K562 (cell line): ENCODE results near the gene RPRD1B. TPM values are rescaled to one million over a fixed set of nuclear protein-coding genes. Genes with fewer than 3 reads are reported as not detected.
"Not testable (repeated sequence)": the region's sequence is repeated elsewhere in the genome, so short reads cannot be mapped to it uniquely, and the experiment has no call there.

ENCODE experiments used
- ATAC-seq: fragments of 200-7000 bp; cut with Tn5 transposase; 3 replicates; pipeline ENCODE4 v1.9.1; 2020; ENCODE audit warnings: moderate library complexity
- BruUV-seq: library from RNA; stranded (reverse); fragments of 400-500 nt; replicated peaks from 2 replicates; lab custom pipeline; 2021; lab: Mats Ljungman, UMichigan
- CTCF ChIA-PET: fragments of 300-600 bp; formaldehyde crosslinking; extraction: SDS; loops from one replicate; lab custom pipeline; 2021; ENCODE audit warnings: low intra/inter-chr PET ratio; lab: Yijun Ruan, JAX
- POLR2A ChIA-PET: fragments of 300-600, 350-650 bp; sonication (Branson Sonifier 250); formaldehyde crosslinking; extraction: SDS; loops from one replicate; lab custom pipeline; 2021; ENCODE audit warnings: antibody characterized with exemption, inconsistent platforms; lab: Yijun Ruan, JAX
- DNase-seq, 4 experiments: peaks; one replicate each; pipeline versions ENCODE4 v3.0.0 to v3.0.0-alpha.2; 2011 to 2018; ENCODE audit warnings: low spot score in 3 of 4, mixed read lengths in 3 of 4; ENCODE audit errors: extremely low read depth in 1 of 4
- FAIRE-seq: peaks from 2 replicates; lab custom pipeline; 2011; peaks lifted over from hg19 to GRCh38; lab: Jason Lieb, UNC
- H2AFZ ChIP-seq: 2 replicates; pipeline ENCODE4 v1.6.0; 2011; ENCODE audit warnings: low read depth, low read length, control low read depth, inconsistent platforms
- H3K27ac ChIP-seq: fragments of 200-600 bp; 3 replicates; pipeline ENCODE4 v1.8.0; 2011; ENCODE audit warnings: low read depth, mild to moderate bottlenecking, control low read depth, inconsistent platforms, low read length, moderate library complexity, mixed read lengths; ENCODE audit errors: extremely low read depth
- H3K27me3 ChIP-seq, 2 experiments: fragments of 300-600 bp in 1 of 2; 2 replicates in 1 of 2; 3 replicates in 1 of 2; pipeline versions ENCODE4 v1.6.0 to v1.8.0; 2011; ENCODE audit warnings: inconsistent platforms in 2 of 2, low read length in 2 of 2, mild to moderate bottlenecking in 1 of 2, mixed read lengths in 1 of 2, moderate library complexity in 1 of 2; ENCODE audit not compliant: control insufficient read depth in 2 of 2, insufficient read depth in 2 of 2
- H3K36me3 ChIP-seq: fragments of 300-600 bp; 3 replicates; pipeline ENCODE4 v1.8.0; 2011; ENCODE audit warnings: mild to moderate bottlenecking, low read length, inconsistent platforms; ENCODE audit not compliant: control insufficient read depth, insufficient read depth
- H3K4me1 ChIP-seq, 2 experiments: fragments of 200-600 bp in 1 of 2; replicated peaks in 1 of 2; 2 replicates in 1 of 2; 3 replicates in 1 of 2; pipeline versions ENCODE4 v1.5.1 to v1.8.0; 2011; ENCODE audit warnings: inconsistent platforms in 2 of 2, low read length in 2 of 2, mild to moderate bottlenecking in 1 of 2, mixed read lengths in 1 of 2, moderate library complexity in 1 of 2; ENCODE audit not compliant: control insufficient read depth in 2 of 2, insufficient read depth in 2 of 2
- H3K4me2 ChIP-seq: 2 replicates; pipeline ENCODE4 v1.6.1; 2011; ENCODE audit warnings: low read length, control low read depth, inconsistent platforms, mixed read lengths; ENCODE audit not compliant: insufficient read depth
- H3K4me3 ChIP-seq: fragments of 200-600 bp; sonication (generic), shearing (Covaris generic); 2 replicates; pipeline ENCODE4 v1.5.1; 2016; ENCODE audit warnings: control low read depth, inconsistent platforms
- H3K79me2 ChIP-seq: fragments of 200-600 bp; 3 replicates; pipeline ENCODE4 v1.8.0; 2011; ENCODE audit warnings: low read length, inconsistent platforms; ENCODE audit not compliant: control insufficient read depth, insufficient read depth
- H3K9ac ChIP-seq, 2 experiments: 2 replicates each; pipeline versions ENCODE4 v1.6.0 to v1.6.1; 2011; ENCODE audit warnings: low read depth in 2 of 2, low read length in 2 of 2, control low read depth in 1 of 2, inconsistent platforms in 1 of 2, mild to moderate bottlenecking in 1 of 2, mixed read lengths in 1 of 2; ENCODE audit not compliant: insufficient read depth in 1 of 2
- H3K9me1 ChIP-seq: one replicate; pipeline ENCODE4 v1.6.0; 2011; ENCODE audit warnings: inconsistent platforms, mild to moderate bottlenecking, low read length, moderate library complexity; ENCODE audit not compliant: control insufficient read depth, insufficient read depth
- H3K9me3 ChIP-seq: replicated peaks from 2 replicates; pipeline ENCODE4 v1.5.1; 2011; ENCODE audit warnings: low read depth, low read length, inconsistent platforms; ENCODE audit not compliant: control insufficient read depth, insufficient read depth
- H4K20me1 ChIP-seq: replicated peaks from 2 replicates; pipeline ENCODE4 v1.6.1; 2011; ENCODE audit warnings: low read length, inconsistent platforms, mixed read lengths; ENCODE audit not compliant: control insufficient read depth, insufficient read depth
- CEBPB ChIP-seq: fragments of 450-650 bp; IDR thresholded peaks from 2 replicates; pipeline ENCODE4 v1.6.1; 2016; ENCODE audit warnings: missing genetic modification characterization, missing compliant biosample characterization
- CEBPG ChIP-seq, 3 experiments: fragments of 200-800 bp in 1 of 3; sonication (Bioruptor generic) in 1 of 3; sonication (generic) in 1 of 3; formaldehyde crosslinking in 1 of 3; IDR thresholded peaks in 2 of 3; conservative IDR thresholded peaks in 1 of 3; 2 replicates each; pipeline versions ENCODE4 v1.6.1 to v1.8.0; 2016 to 2022; ENCODE audit warnings: missing compliant biosample characterization in 2 of 3, missing genetic modification characterization in 2 of 3, mild to moderate bottlenecking in 1 of 3, missing genetic modification reagents in 1 of 3
- EGR1 ChIP-seq: fragments of 450-650 bp; conservative IDR thresholded peaks from 2 replicates; pipeline ENCODE4 v1.6.1; 2017; ENCODE audit warnings: mild to moderate bottlenecking
- KLF1 ChIP-seq: fragments of 450-650 bp; IDR thresholded peaks from 2 replicates; pipeline ENCODE4 v1.6.1; 2016; ENCODE audit warnings: missing genetic modification characterization, missing compliant biosample characterization
- WGBS: fragments of 100-300 bp; shearing (Covaris generic); methylation state at CpG from one replicate; pipeline ENCODE4 v1.1.6; 2016; ENCODE audit warnings: low coverage, mixed read lengths; ENCODE audit not compliant: insufficient coverage; ENCODE audit errors: missing lambda C conversion rate; 5-methylcytosine and 5-hydroxymethylcytosine counted together
- in situ Hi-C: fragments of 300-500 bp; cut with MboI; formaldehyde crosslinking; loops from 4 replicates; pipeline ENCODE4 v1.15.0; 2018; ENCODE audit warnings: inconsistent platforms, mixed read lengths
- intact Hi-C: fragments of 100-400 bp; cut with micrococcal nuclease; formaldehyde crosslinking; loops from 2 replicates; pipeline ENCODE4 v1.14.2; 2022
- polyA plus RNA-seq, 8 experiments: library from polyadenylated mRNA; depleted of rRNA in 4 of 8; stranded (reverse) in 5 of 8; unstranded in 3 of 8; fragments of >200 nt; fragmentation: Nextera tagmentation in 2 of 8; fragmentation: Illumina TruSeq in 1 of 8; extraction: Ambion mirVana in 2 of 8; extraction: Trizol in 1 of 8; gene quantifications; 2 replicates each; pipeline versions ENCODE4 v1.2.1 to v1.2.3, GENCODE V29; 2011 to 2014; ENCODE audit warnings: inconsistent platforms in 1 of 8, missing spikeins in 1 of 8
- total RNA-seq, 7 experiments: library from RNA; depleted of rRNA in 6 of 7; stranded (reverse); fragments of >200 nt in 6 of 7; fragmentation: Illumina TruSeq in 2 of 7; extraction: Trizol in 2 of 7; gene quantifications; 2 replicates each; pipeline versions ENCODE4 v1.2.1 to v1.2.3, GENCODE V29; 2011 to 2021; ENCODE audit warnings: low replicate concordance in 1 of 7
- TF ChIP-seq, protein P1 (sequence below): fragments of 450-650 bp; IDR thresholded peaks from one replicate; pipeline ENCODE4 v1.6.1; 2018; ENCODE audit warnings: mild to moderate bottlenecking, moderate library complexity; ENCODE audit not compliant: partially characterized antibody

The RPRD1B gene
- total and polyA plus RNA-seq, 9 of the 15 experiments (the other 6 are each of a cell fraction or from before 2014, with no cell fraction given), result 5.5 to 43.0 (median 24.4) TPM

DNA sequence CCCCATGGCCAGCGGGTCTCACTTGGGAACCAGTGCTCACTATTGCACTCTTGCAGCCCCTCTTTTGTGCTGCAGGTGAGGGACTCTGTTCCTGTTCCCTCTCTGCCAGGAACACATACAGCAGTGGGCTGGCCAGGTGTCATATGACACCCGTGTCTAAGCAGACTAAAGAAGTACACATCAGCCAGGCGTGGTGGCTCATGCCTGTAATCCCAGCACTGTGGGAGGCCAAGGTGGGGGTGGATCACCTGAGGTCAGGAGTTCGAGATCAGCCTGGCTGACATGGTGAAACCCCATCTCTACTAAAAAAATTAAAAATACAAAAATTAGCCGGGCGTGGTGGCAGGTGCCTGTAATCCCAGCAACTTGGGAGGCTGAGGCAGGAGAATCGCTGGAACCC lies 74.4 kb downstream of the RPRD1B start:
- H3K36me3 ChIP-seq, CTCF ChIA-PET, H3K9ac ChIP-seq, H3K9me1 ChIP-seq, DNase-seq: not testable (repeated sequence)
- 0 out of 2 replicates have a peak, but pooled peaks have one; percentile 21 for TF ChIP-seq EGR1
- TF ChIP-seq, all 486 proteins: peak for 1; not testable (repeated sequence) for 485
- H3K27me3 ChIP-seq, H2AFZ ChIP-seq, H3K4me2 ChIP-seq, H3K79me2 ChIP-seq, in situ Hi-C loops, H3K9me3 ChIP-seq, H3K27ac ChIP-seq, POLR2A ChIA-PET, FAIRE-seq, H4K20me1 ChIP-seq, intact Hi-C loops, BruUV-seq, ATAC-seq, H3K4me3 ChIP-seq: not testable (repeated sequence)
- H3K4me1 ChIP-seq, result peaks cover 5 to 20% of the 10 kb centered on the region in 2 experiments
- 58% methylated on average over 7 of the region's 7 CpGs for WGBS

GRCh38 chr20:38108438-38108985 lies 75.0 kb downstream of the RPRD1B start:
- H4K20me1 ChIP-seq, result no peaks in the 10 kb centered on the region
- no peaks in the 10 kb centered on the region for H3K79me2 ChIP-seq
- intact Hi-C loops (no loop called here), in situ Hi-C loops (no loop called here)
- H3K9ac ChIP-seq, result no peak overlapping the region
- H3K4me1 ChIP-seq, result peaks cover 11 to 25% of the 10 kb centered on the region in 2 experiments
- ChIA-PET CTCF (no interaction called here), POLR2A (no interaction called here)
- no peaks in the 10 kb centered on the region for H3K27me3 ChIP-seq
- no peak for FAIRE-seq
- H3K36me3 ChIP-seq, result no peaks in the 10 kb centered on the region
- no peaks in the 10 kb centered on the region for H3K9me1 ChIP-seq
- BruUV-seq, result no TSS peak
- no peak overlapping the region for H3K4me3 ChIP-seq
- 46% methylated on average over 4 of the region's 4 CpGs for WGBS
- TF ChIP-seq KLF1 (tag) (no peak), CEBPG (CRISPR knock-in tag; IDR thresholded peaks at IDR 0.05) (no peak), CEBPG (tag; conservative IDR thresholded peaks at IDR 0.05 in 1 of 2, IDR thresholded peaks at IDR 0.05 in 1 of 2) (peak in 1 of 2 experiments; percentile 77; a peak in 2 of 4 replicates), CEBPB (peak; percentile 63)
- TF ChIP-seq, protein P1, sequence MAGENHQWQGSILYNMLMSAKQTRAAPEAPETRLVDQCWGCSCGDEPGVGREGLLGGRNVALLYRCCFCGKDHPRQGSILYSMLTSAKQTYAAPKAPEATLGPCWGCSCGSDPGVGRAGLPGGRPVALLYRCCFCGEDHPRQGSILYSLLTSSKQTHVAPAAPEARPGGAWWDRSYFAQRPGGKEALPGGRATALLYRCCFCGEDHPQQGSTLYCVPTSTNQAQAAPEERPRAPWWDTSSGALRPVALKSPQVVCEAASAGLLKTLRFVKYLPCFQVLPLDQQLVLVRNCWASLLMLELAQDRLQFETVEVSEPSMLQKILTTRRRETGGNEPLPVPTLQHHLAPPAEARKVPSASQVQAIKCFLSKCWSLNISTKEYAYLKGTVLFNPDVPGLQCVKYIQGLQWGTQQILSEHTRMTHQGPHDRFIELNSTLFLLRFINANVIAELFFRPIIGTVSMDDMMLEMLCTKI, result no peak
- H3K27ac ChIP-seq, result no peak overlapping the region
- H3K9me3 ChIP-seq, result no peaks in the 10 kb centered on the region
- H2AFZ ChIP-seq, result no peak overlapping the region
- H3K4me2 ChIP-seq, result no peak overlapping the region
- ATAC-seq, result no peak
- no peak for DNase-seq
